MCF 10A (cell line): ENCODE results near the gene ITGA2. TPM values are rescaled to one million over a fixed set of nuclear protein-coding genes. Genes with fewer than 3 reads are reported as not detected.

ENCODE experiments used
- BruUV-seq: library from RNA; stranded (reverse); fragments of 400-500 nt; replicated peaks from 2 replicates; lab custom pipeline; 2021; lab: Mats Ljungman, UMichigan
- CTCF ChIA-PET: fragments of 300-600 bp; sonication (Branson Sonifier 250); formaldehyde crosslinking; extraction: SDS; loops from one replicate; lab custom pipeline; 2021; ENCODE audit warnings: antibody characterized with exemption, inconsistent platforms; lab: Yijun Ruan, JAX
- POLR2A ChIA-PET: fragments of 300-600, 350-650 bp; sonication (Branson Sonifier 250); formaldehyde crosslinking; extraction: SDS; loops from one replicate; lab custom pipeline; 2020; ENCODE audit warnings: antibody characterized with exemption, inconsistent platforms; lab: Yijun Ruan, JAX
- DNase-seq: peaks from one replicate; pipeline ENCODE4 v3.0.0-alpha.2; 2018; ENCODE audit not compliant: unreplicated experiment
- H3K27ac Mint-ChIP-seq: one replicate; pipeline ENCODE4 v1.8.0; 2022; ENCODE audit warnings: mild to moderate bottlenecking, low read depth, mixed read lengths; ENCODE audit not compliant: unreplicated experiment
- H3K27me3 Mint-ChIP-seq: one replicate; pipeline ENCODE4 v1.8.0; 2022; ENCODE audit warnings: mixed read lengths; ENCODE audit not compliant: insufficient read depth, unreplicated experiment
- H3K36me3 Mint-ChIP-seq: one replicate; pipeline ENCODE4 v1.8.0; 2022; ENCODE audit warnings: mild to moderate bottlenecking, moderate library complexity, mixed read lengths; ENCODE audit not compliant: insufficient read depth, unreplicated experiment
- H3K4me1 Mint-ChIP-seq: one replicate; pipeline ENCODE4 v1.8.0; 2022; ENCODE audit warnings: mixed read lengths; ENCODE audit not compliant: insufficient read depth, unreplicated experiment
- H3K4me3 Mint-ChIP-seq: one replicate; pipeline ENCODE4 v1.8.0; 2022; ENCODE audit warnings: mild to moderate bottlenecking, moderate library complexity, mixed read lengths; ENCODE audit not compliant: unreplicated experiment
- H3K9me3 Mint-ChIP-seq: one replicate; pipeline ENCODE4 v1.8.0; 2022; ENCODE audit warnings: mixed read lengths; ENCODE audit not compliant: unreplicated experiment
- intact Hi-C: fragments of 100-400 bp; cut with micrococcal nuclease; formaldehyde crosslinking; loops from 2 replicates; pipeline ENCODE4 v1.14.1; 2022
- total RNA-seq: library from RNA; stranded (reverse); gene quantifications from 2 replicates; pipeline ENCODE4 v1.2.3, GENCODE V29; 2022
- TF ChIP-seq, protein P1 (sequence below): fragments of 200-600 bp; IDR thresholded peaks from one replicate; pipeline ENCODE4 v1.8.0; 2022; ENCODE audit warnings: antibody characterized with exemption, mild to moderate bottlenecking; ENCODE audit not compliant: unreplicated experiment

ITGA2 gene
- total RNA-seq, 1 experiment from 2014 or later = 16.8 TPM

DNA sequence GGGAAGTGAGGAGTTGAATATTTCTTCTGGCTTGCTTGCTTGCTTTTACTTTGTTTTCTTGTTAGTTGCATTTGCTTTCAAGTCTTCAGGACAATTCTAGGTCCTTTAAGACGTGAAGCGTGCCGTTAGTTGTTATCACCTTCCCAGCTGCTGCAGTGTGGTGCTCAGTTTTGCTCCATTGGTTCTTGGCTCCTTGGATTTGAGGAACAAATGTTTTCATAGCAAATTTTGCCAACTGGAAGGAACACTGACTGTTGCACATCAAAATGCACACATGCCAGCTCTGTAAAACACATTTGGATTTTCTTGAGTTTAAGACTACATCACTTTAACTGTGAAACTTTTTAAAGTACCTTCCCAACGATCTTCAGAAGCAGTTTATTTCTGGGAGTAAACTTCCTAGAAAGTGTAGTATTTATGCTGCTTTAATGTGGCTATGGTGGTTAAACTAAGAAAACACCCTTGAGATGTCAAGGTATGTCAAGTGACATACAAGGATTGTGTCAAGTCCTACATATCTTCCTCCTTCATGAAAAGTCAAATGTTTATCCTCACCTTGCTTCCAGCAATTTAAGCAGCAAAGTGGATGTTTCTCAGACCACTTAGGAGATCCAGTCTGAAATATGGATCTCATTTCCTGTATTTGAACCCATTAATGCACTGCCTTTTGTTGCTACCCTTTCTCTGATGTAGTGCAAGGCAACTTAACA lies 95.5 kb downstream of the ITGA2 start:
- POLR2A ChIA-PET = interaction anchor here (0.9 kb wide), 1 partner anchor 94 kb away, joined by 3 read pairs; no protein-coding TSS in a partner anchor
- intact Hi-C loops = no loop called here
- no peaks in the 10 kb centered on the region for H3K9me3 Mint-ChIP-seq
- DNase-seq = no peak
- CTCF ChIA-PET = interaction anchor here (0.6 to 1.5 kb wide), 2 partner anchors 12 to 56 kb away, joined by 3 to 4 read pairs; no protein-coding TSS in a partner anchor
- TF ChIP-seq, protein P1, sequence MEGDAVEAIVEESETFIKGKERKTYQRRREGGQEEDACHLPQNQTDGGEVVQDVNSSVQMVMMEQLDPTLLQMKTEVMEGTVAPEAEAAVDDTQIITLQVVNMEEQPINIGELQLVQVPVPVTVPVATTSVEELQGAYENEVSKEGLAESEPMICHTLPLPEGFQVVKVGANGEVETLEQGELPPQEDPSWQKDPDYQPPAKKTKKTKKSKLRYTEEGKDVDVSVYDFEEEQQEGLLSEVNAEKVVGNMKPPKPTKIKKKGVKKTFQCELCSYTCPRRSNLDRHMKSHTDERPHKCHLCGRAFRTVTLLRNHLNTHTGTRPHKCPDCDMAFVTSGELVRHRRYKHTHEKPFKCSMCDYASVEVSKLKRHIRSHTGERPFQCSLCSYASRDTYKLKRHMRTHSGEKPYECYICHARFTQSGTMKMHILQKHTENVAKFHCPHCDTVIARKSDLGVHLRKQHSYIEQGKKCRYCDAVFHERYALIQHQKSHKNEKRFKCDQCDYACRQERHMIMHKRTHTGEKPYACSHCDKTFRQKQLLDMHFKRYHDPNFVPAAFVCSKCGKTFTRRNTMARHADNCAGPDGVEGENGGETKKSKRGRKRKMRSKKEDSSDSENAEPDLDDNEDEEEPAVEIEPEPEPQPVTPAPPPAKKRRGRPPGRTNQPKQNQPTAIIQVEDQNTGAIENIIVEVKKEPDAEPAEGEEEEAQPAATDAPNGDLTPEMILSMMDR = no peak
- H3K27ac Mint-ChIP-seq = no peak overlapping the region
- peaks cover 19% of the 10 kb centered on the region for H3K36me3 Mint-ChIP-seq
- no peak overlapping the region for H3K4me3 Mint-ChIP-seq
- BruUV-seq = no TSS peak
- no peaks in the 10 kb centered on the region for H3K4me1 Mint-ChIP-seq
- H3K27me3 Mint-ChIP-seq = no peaks in the 10 kb centered on the region

DNA sequence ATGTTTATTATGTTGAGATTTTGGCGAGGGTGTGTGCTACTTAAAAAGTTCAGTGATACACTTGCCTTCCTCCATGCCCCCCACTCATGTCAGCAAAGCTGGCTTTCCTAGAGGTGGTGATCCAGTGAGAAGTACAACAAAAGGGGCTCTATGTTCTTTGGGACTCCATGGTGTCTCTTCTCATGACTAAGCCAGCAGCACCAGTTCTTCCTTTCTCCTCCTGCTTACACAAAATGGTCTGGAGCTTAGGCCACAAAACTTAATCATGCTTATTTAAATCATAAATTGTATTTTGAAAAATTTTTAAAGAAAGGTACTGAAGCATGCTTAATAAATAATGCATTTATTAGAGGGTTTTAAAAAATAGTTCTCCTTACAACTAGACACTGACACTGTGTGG lies 98.0 kb downstream of the ITGA2 start:
- Mint-ChIP-seq H3K4me1 (peaks cover 7% of the 10 kb centered on the region), H3K27me3 (no peaks in the 10 kb centered on the region), H3K27ac (no peak overlapping the region), H3K9me3 (no peaks in the 10 kb centered on the region), H3K36me3 (peaks cover 16% of the 10 kb centered on the region), H3K4me3 (no peak overlapping the region)
- no TSS peak for BruUV-seq
- no peak for DNase-seq
- POLR2A ChIA-PET = interaction anchor here (1.2 kb wide), 1 partner anchor 10 kb away, joined by 3 read pairs; no protein-coding TSS in a partner anchor
- TF ChIP-seq, protein P1 = no peak
- intact Hi-C loops = no loop called here
- CTCF ChIA-PET = interaction anchor here (0.5 to 8.8 kb wide), 4 partner anchors 9 to 139 kb away, joined by 3 to 161 read pairs (median 4); no protein-coding TSS in a partner anchor

DNA sequence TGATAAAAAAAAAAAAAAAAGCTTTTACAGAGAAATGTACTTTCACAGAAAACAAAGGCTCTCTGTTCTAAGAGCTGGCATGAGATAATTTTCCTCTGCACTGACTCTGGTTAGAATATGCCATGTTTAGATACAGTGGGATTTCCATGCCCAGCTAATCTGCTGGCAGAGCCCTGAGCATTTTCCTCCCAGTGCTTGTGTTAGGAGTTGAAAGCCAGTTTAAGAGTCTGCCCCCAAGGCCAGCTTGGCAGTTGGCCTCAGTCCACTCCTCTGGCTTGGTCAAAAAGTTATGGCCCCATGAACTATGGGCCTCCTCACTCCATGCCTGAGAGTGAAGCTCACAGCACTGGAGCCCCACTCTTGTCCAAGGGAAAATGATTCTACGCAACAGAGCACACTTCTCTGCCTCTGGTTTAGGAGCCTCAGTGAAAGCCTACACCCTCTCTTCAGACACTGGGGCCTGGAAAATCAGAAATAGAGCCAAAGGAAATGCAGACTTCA lies 98.5 kb downstream of the ITGA2 start:
- ChIA-PET CTCF (interaction anchor here (0.5 to 8.8 kb wide), 5 partner anchors 9 to 1402 kb away, joined by 3 to 161 read pairs (median 4); no protein-coding TSS in a partner anchor), POLR2A (interaction anchor here (1.2 to 1.6 kb wide), 2 partner anchors 9 to 139 kb away, joined by 3 to 8 read pairs; no protein-coding TSS in a partner anchor)
- Mint-ChIP-seq H3K27me3 (no peaks in the 10 kb centered on the region), H3K36me3 (peaks cover 16% of the 10 kb centered on the region), H3K4me1 (peaks cover 7% of the 10 kb centered on the region), H3K27ac (no peak overlapping the region), H3K4me3 (no peak overlapping the region), H3K9me3 (no peaks in the 10 kb centered on the region)
- BruUV-seq = no TSS peak
- TF ChIP-seq, protein P1 = no peak
- intact Hi-C loops = no loop called here
- DNase-seq = no peak

DNA sequence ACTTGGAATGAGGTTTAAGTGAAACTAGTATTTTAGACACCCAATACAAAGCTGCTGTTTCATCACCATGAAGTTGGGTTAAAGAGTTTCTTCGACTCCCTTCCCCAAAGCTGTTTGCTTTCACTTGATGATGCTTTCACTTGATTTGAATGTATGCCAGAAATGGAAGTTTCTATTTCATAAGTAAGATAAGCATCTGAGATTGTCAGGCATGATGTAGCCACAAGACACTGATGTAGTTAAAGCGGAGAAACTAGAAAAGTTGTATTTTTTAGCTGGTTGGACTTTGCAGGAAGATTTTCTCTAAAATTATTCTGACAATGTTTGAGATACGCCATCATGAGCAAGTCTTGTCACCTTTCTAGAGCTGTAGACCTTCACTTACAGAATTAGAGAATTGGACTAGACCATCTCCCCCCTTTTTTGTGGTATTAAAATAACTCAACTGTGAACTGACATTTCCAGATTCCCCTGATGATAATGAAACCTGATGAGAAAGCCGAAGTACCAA lies 100.4 kb downstream of the ITGA2 start:
- intact Hi-C loops = no loop called here
- no peak overlapping the region for H3K27ac Mint-ChIP-seq
- ChIA-PET POLR2A (interaction anchor here (0.7 to 3.1 kb wide), 7 partner anchors 20 to 141 kb away, joined by 3 to 17 read pairs (median 6); partner anchors contain the start of gene MOCS2), CTCF (interaction anchor here (0.6 to 8.8 kb wide), 5 partner anchors 99 to 1140 kb away, joined by 3 to 161 read pairs (median 3); partner anchors contain the start of gene ITGA2)
- no peaks in the 10 kb centered on the region for H3K27me3 Mint-ChIP-seq
- H3K4me1 Mint-ChIP-seq = peaks cover 7% of the 10 kb centered on the region
- peaks cover 16% of the 10 kb centered on the region for H3K36me3 Mint-ChIP-seq
- no peak overlapping the region for H3K4me3 Mint-ChIP-seq
- TF ChIP-seq, protein P1 = no peak
- no peak for DNase-seq
- BruUV-seq = no TSS peak
- H3K9me3 Mint-ChIP-seq = no peaks in the 10 kb centered on the region
